CMK (cell line): Measurements from ENCODE around the gene GATA6.

ENCODE experiments used
- DNase-seq: peaks from one replicate; pipeline ENCODE4 v3.0.0-alpha.2; 2010; ENCODE audit warnings: low read depth

GATA6 gene

DNA sequence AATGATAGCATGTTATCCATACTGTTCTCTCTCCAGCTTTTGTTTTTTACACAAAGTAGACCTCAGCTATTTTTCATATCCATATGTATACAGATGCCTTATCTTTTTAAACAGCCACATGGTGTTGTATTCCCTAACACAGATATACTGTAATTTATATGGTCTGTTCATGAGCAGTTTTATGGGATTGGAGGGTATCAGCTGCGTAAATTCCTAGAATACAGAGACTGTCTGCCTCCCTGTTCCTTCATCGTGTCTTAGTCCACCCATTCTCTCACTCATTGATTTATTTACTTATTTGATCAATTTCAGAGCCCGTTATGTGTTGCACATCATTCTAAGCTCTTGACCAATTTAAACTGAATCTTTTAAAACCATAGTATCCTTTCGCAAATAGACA, 80.6 kb downstream of the GATA6 start:
- no peak for DNase-seq

DNA sequence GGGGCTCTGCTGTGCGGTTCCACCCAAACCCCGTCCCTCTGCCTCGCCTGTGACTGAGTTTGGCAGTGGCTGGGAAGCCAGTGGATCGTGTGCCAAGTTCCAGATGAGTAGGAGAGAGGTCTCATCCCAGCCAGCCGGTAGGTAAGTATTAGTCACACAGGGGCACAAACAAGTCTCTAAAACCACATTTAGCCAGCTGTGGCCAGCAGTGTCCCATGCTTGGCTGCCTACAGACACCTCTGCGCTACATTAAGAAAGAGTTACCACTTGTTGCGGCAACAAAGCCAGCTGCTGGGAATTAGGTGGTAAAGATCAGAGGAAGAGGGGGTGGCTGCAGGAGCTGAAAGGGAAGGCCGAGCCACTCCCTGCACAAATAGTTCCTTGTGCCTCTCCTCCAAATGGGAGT, 81.2 kb downstream of the GATA6 start:
- DNase-seq = no peak
